ENCODE measurements around the gene BPIFB1.
A peak's percentile ranks its signal among the peaks of the same experiment; 100 is the strongest.

The BPIFB1 gene

GRCh38 chr20:33282991-33283555 lies at the start of gene BPIFB1:
Gene BPIFB1 (plus strand): TSS chr20:33283214. CDS start chr20:33286074, 2,860 bp downstream.
- no peak for DNase-seq

DNA sequence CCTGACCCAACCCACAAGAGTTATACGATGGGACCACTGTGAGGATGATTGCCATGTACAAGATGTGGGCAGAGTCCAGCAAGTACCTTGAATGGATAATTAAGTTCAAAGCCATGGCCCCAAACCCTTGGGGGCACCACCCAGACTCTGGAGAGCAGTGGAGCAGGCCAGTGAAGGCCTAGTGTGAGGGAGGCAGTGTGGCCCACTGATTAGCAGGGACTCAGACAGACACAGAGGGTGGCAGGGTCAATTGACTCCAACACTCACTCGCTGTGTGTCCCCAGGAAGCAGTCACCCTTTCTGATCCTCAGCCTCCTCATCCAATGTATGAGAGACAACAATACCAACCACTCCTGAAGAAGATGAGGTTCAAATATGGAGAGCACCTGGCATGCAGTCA lies 49.0 kb upstream of the BPIFB1 start:
- no peak for DNase-seq

- DNase-seq: no peak
Measured at GRCh38 chr20:33235696-33236095, 47.3 kb upstream of the BPIFB1 start, which contains the start of gene BPIFA1. Gene BPIFA1 (plus strand): TSS chr20:33235996. CDS start chr20:33237712, 1,716 bp downstream.

GRCh38 chr20:33236351-33236750 lies 46.7 kb upstream of the BPIFB1 start:
- no peak for DNase-seq

DNA sequence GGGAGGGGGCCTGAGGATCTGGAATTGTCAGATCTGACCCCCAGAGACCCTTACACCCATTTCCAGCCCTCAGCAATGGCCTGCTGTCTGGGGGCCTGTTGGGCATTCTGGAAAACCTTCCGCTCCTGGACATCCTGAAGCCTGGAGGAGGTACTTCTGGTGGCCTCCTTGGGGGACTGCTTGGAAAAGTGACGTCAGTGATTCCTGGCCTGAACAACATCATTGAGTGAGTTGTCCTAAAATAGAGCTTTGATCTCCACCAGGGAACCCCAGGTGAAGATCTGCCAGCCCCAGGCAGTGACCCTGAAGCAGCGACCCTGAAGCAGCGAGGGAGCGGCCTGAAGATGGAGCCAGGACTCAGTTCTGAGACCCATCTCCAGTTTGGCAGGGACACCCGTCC lies 45.0 kb upstream of the BPIFB1 start:
- no peak for DNase-seq

- DNase-seq: no peak
Measured at GRCh38 chr20:33239418-33239817, 43.6 kb upstream of the BPIFB1 start.

GRCh38 chr20:33239979-33240736 lies 42.9 kb upstream of the BPIFB1 start:
- DNase-seq: no peak

DNA sequence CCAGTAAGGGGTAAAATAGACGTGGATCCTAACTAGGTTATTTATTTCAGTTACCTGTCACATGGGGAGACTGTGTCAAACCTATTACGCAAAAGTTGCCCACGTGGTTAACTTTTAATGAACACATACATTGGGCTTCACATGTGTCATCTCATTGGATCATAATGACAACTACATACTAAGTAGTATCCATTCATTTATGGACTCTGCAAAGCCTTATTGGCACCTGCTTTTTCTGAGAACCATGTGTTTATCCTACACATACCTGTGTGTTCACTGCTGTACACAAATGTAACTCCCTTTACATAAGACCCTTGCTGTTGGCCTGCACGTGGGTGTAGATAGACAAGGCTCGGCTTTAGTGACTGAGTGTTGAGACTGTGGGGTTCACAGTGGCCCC lies 42.1 kb upstream of the BPIFB1 start:
- no peak for DNase-seq

DNA sequence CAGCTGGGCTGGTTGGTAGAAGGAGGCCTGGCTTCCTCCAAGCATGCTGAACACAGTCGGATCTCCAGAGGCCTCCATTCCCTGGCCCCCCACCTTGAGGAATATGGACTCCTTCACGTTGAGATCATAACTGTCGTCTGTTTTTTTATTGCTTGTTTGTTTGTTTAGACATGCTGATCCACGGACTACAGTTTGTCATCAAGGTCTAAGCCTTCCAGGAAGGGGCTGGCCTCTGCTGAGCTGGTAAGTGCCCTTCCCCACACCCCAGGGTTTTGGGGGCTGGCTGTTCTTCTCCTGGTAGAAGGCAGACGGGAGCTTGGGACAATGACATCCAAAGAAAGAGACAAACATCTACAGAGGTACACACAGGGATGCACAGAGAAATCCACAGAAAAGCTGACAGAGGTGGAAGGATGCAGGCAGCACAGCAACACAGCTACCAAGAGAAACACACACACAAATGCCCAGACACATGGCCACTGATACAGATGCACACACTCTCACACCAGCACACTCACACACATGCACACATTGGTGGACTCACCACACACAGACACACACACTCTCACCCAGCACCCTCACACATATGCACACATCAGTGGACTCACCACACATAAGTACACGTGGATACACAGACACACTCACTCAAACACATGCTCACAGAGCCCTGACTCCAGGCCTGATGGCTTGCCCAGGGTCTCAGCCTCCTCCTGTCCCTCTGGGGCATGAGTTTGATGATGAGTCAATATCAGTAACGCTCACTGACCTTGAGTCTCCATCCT lies 40.5 kb upstream of the BPIFB1 start:
- DNase-seq: no peak

GRCh38 chr20:33246077-33246476 lies 36.9 kb upstream of the BPIFB1 start:
- no peak for DNase-seq

- no peak for DNase-seq
Measured at GRCh38 chr20:33249456-33249855, 33.6 kb upstream of the BPIFB1 start.

DNA sequence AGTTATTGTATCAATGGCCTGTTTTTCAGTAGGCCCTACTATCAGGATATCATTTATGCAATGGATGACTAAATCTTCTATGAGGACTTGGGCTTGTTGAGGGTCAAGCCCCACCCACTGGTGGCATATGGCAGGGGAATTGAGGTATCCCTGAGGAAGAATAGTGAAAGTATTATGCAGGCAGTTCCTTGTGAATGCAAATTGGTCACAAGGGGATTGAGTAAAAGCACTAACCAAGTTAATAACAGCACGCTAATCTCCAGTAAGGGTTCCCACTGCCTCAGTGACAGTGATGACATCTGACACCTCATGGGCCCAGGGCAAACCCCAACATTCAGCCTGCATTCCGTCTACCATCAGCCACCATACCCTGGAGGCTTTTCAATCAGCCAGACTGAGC lies 32.3 kb upstream of the BPIFB1 start:
- DNase-seq: no peak

DNA sequence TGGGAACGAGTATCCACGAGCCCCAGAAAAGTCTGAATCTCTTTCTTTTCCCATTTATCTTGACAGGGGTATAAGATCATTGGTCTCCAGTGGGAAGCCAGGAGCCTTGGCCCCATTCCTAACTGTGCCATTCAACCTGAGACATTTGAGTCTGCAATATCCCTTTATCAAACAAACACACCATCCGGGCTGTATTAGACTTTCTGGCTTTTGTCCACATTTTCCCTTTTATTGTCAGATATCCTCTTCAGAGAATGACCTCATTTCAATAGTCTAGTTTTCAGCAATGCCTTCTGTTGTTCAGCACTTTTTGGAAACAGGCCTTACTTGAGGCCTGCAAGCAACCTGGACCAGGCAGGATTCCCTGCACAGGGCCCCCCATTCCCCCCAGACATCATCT lies 31.5 kb upstream of the BPIFB1 start:
- no peak for DNase-seq

GRCh38 chr20:33252460-33252859 lies 30.6 kb upstream of the BPIFB1 start:
- no peak for DNase-seq

DNA sequence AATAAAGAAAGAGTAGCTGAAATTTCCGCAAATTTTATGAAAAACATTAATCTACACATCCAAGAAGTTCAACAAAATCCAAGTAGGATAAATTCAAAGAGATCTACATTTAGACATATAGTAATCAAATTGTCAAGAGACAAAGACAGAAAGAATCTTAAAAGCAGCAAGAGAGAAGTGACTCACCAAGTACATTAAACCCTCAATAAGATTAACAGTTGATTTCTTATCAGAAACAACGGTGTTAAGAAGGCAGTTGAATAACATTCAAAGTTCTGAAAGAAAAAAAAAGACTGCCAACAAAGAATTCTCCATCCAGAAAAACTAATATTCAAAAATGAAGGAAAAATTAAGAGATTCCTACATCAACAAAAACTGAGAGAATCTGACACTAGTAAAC lies 28.0 kb upstream of the BPIFB1 start:
- DNase-seq: no peak

- no peak for DNase-seq
Measured at GRCh38 chr20:33257237-33257636, 25.8 kb upstream of the BPIFB1 start.

DNA sequence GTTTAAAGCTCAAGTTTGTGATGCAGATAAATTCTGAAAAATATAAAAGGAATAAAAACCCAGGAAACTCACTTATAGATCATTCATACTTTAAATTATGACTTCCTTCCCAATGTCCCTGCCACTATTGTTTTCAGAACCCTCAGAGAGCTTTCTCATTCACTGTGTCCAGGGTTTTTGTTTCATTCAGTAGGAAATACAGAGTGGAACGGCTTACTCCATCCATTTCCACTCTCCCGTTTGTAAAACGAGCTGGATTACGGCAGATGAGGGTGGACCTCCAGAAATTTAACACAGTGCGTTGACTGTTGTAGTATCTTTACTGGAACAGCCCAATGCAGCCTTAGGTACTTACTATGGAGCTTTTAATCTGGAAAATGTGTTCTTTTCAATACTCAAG lies 23.6 kb upstream of the BPIFB1 start:
- no peak for DNase-seq

- no peak for DNase-seq
Measured at GRCh38 chr20:33261465-33261864, 21.5 kb upstream of the BPIFB1 start.

GRCh38 chr20:33262658-33263065 lies 20.4 kb upstream of the BPIFB1 start:
- DNase-seq: peak in 1 of 2 experiments; percentile 18

- no peak for DNase-seq
Measured at GRCh38 chr20:33263784-33264183, 19.2 kb upstream of the BPIFB1 start.

GRCh38 chr20:33267701-33268100 lies 15.3 kb upstream of the BPIFB1 start:
- DNase-seq: no peak

DNA sequence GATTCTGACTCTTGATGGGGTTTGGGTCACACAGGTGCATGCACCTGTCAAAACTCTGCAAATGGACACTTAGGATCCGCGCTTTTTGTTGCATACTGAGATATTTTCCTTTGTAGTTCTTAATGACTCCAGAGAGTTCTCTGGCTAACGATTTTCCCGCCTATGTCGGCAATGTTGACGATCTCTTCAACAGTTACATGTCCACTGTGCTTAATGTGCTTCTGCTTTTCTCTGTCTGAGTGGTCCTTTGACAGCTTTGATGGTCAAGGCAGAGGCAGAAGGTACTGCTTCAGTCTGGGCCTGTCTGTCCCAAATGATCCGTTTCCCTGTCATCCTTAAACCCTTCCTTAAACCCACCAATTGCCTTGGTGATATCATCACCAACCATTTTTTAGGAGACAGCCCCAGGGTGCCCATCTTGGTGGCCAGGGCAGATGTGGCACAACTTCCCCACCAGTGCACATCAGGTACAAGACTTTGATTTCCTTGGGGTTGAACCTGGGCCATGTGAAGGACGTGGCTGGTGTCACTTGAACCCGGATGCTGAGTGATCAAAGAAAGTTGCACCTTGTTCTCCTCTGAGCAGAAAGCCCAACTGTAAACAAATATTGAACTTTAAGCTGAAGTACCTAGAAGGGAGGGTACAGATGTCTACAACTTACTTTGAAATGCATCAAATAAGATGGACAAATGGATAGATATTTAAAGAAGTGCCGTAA lies 10.7 kb upstream of the BPIFB1 start:
- DNase-seq: no peak
